Uterine smooth muscle cell (primary cell): Measurements from ENCODE around the gene POT1. TPM values are rescaled to one million over a fixed set of nuclear protein-coding genes. Genes with fewer than 3 reads are reported as not detected.

ENCODE experiments used
- total RNA-seq: library from RNA; depleted of rRNA; stranded (reverse); fragments of >200 nt; gene quantifications from 2 replicates; pipeline ENCODE4 v1.2.3, GENCODE V29; 2014

POT1 gene
- 37.7 and 37.8 TPM in 2 replicates for total RNA-seq

GRCh38 chr7:124929467-124930172 is at the start of gene POT1:
Gene POT1 (minus strand): TSS chr7:124929825. CDS start chr7:124897173, 32,652 bp downstream.

Other genes starting within 250 kb of the POT1 start
- 1.5 and 2.0 TPM in 2 replicates for gene GPR37, start 164.0 kb downstream of the POT1 start, total RNA-seq